ENCODE results near the gene KLHL17.

KLHL17 gene

DNA sequence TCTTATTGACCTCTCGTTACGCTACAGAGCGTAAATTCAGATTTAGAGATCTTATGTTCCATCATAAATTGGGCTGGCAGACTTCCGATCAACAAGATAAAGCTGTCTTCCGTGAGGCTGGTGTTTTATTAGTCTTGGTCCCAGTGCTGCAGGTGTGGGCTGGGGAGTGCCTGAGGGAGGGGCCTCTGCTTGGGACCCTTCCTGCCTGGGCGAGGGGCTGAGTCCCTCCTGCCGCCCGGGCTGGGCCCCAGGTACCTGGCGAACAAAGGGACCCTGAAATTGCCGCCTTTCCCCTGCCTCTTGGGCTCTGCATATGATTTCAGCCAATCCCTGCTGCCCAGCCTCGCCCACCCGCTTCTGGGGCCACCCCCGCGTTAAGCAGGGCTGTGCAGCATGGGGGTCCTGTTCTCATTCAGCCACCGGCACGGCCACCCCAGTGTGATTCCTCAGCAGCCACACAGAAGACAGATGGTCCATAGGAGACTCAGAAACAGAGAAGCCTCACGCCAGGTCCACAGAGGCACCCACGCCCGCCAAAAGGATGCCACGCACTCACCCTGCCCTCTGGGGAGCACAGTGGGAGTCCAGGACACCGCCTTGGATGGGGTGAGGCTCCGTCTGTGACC is 42.8 kb upstream of the KLHL17 start:
- no peak for DNase-seq
- no peak for TF ChIP-seq GATA1 (IDR thresholded peaks at IDR 0.05; ENCODE audit: low read depth, low read length)
- TF ChIP-seq POLR2A (IDR thresholded peaks at IDR 0.05; ENCODE audit: low read length) = no peak

DNA sequence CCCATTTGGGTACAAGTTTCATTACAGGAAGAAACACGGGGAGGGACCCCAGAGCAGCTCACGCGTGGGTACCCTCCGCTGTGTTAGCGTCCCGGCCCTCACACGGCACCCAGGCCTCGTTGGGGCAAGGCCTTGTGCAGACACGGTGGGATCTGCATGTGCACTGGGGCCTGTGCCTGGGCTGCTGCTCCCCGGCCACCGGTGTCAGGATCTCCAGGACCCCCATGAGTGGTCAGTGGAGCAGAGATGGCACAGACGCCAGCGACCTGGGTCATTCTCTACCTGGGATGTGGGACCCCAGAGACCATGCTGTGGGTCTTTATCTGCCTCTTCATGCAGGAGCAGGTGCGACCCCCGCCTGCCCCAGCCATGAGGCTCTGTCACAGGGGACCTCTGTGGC is 42.0 kb upstream of the KLHL17 start:
- DNase-seq = no peak
- no peak for TF ChIP-seq POLR2A (IDR thresholded peaks at IDR 0.05; ENCODE audit: low read length)
- no peak for TF ChIP-seq GATA1 (IDR thresholded peaks at IDR 0.05; ENCODE audit: low read depth, low read length)

DNA sequence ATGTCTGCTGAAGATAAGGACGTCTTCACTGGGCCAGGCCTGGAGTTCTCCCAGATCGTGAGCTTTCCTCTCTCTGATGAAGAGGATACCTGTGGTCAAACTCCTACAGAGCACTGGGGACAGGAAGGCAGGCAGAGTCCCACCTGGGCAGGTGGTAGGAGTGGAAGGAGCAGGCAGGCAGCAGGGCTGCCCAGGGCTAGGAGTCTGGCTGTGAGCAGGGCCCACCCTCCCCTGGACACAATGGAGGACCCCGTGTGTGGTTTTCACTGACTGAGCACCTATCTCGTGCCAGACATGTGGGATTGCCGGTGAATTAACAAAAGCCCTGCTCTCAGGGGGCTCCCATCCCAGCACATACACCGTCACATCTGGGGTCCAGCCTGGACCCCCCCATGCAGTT is 41.5 kb upstream of the KLHL17 start:
- TF ChIP-seq GATA1 (IDR thresholded peaks at IDR 0.05; ENCODE audit: low read depth, low read length) (no peak), POLR2A (IDR thresholded peaks at IDR 0.05; ENCODE audit: low read length) (no peak)
- no peak for DNase-seq

DNA sequence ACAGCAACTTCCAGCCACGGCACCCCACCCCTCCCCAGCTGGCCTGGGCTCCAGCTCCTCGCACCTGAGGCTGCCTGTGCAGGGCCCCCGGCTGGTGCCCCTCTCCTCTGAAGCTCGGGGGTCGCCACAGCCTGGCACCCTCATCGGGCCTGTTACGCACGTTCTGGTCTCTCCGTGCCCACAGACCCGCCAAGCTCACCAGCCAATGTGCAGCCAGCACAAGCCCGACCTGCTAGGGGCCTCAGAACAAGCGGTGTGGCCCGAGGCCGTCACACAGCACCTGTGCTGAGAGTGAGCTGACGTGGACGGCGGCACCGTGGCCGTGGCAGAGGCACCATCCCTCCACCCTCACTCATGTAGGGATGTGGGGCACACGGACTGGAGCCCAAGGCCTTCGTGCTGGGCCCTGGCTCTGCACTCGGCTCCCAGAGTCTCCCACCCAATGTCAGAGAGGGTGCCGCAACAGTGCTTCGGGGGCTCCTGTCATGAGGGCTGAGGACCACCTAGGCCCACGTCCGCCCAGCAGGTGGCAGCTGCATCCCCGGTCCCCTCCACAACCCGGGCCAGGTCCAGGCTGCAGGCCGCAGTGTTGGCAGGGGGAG is 41.0 kb upstream of the KLHL17 start:
- no peak for TF ChIP-seq POLR2A (IDR thresholded peaks at IDR 0.05; ENCODE audit: low read length)
- no peak for TF ChIP-seq GATA1 (IDR thresholded peaks at IDR 0.05; ENCODE audit: low read depth, low read length)

DNA sequence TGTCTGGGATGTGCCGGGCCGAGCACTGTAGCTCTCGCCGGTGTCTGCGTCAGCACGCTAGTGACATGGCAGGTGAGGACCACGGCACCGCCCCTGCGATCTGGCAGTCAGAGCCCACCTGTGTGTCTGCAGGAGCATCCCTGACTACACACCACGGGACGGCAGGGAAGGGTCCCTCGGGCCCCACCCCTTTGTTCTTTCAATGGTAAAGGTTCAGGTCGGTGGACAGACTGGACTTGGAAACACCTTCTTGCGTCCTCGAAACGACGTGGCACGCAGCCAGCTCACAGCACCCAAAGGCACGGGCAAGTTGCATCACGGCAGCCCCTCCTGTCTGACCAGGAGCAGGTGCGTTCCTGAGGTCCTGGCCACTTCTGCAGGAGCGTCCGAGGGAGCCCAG is 40.4 kb upstream of the KLHL17 start:
- TF ChIP-seq GATA1 (IDR thresholded peaks at IDR 0.05; ENCODE audit: low read depth, low read length) (no peak), POLR2A (IDR thresholded peaks at IDR 0.05; ENCODE audit: low read length) (no peak)
- DNase-seq = no peak

More for the DNA sequence above, 41.0 kb upstream of the KLHL17 start:
- DNase-seq = no peak

DNA sequence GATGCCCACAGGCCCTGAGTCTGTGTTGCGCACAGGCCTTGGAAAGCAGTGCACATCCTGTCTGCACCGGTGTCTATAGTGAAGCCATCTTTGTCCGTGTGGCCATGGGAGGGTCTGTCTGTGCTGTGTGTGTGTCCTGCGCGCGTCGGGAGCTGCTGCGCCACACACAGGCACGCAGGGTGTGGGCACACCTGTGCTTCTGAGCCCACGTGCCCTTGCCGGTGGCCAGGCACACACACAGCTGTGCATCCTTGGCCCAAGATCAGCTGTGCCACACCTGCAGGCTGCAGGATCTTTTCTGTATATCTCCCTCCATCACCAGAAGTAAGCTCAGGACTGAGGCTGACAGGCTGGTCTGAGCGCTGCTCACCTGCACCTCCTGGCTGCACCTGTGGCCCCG is 39.9 kb upstream of the KLHL17 start:
- TF ChIP-seq GATA1 (IDR thresholded peaks at IDR 0.05; ENCODE audit: low read depth, low read length) (no peak), POLR2A (IDR thresholded peaks at IDR 0.05; ENCODE audit: low read length) (no peak)
- DNase-seq = no peak

DNA sequence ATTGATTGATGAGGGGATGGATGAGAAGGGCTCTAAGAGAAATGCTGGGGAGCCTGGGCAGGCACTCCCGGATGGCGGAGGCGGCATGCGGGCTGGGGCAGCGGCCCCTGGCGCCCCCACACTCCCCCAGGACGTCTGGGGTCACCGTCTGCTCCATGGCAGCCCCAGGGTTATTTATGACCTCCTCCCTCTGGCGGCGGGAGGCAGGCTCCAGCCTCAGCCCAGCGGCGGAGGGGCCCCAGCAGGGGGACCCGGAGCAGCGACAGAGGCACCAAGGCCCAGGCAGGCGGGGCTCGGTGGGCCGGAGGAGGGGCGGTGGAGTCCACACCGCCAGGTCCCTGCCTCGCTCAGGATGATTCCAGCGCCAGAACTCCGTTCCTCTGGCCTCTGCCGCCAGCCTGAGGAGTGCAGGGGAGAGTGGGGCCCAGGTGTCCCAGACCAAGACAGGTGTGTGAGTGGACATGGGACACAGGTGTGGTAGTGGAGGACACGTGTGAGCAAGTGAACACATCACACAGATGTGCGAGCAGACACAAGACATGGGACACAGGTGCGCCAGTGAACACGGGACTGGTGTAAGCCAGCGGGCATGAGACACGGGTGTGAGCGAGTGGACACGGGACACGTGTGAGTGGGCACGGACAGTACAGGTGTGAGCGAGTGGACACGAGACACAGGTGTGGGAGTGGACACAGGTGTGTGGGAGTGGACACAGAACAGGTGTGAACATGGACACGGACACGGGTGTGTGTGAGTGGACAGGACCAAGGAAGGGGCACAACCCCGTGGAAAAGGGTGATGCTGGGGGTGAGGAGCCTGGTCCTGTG is 39.2 kb upstream of the KLHL17 start:
- DNase-seq = peak; percentile 38 to 46
- TF ChIP-seq GATA1 (IDR thresholded peaks at IDR 0.05; ENCODE audit: low read depth, low read length) (no peak), POLR2A (IDR thresholded peaks at IDR 0.05; ENCODE audit: low read length) (no peak)

DNA sequence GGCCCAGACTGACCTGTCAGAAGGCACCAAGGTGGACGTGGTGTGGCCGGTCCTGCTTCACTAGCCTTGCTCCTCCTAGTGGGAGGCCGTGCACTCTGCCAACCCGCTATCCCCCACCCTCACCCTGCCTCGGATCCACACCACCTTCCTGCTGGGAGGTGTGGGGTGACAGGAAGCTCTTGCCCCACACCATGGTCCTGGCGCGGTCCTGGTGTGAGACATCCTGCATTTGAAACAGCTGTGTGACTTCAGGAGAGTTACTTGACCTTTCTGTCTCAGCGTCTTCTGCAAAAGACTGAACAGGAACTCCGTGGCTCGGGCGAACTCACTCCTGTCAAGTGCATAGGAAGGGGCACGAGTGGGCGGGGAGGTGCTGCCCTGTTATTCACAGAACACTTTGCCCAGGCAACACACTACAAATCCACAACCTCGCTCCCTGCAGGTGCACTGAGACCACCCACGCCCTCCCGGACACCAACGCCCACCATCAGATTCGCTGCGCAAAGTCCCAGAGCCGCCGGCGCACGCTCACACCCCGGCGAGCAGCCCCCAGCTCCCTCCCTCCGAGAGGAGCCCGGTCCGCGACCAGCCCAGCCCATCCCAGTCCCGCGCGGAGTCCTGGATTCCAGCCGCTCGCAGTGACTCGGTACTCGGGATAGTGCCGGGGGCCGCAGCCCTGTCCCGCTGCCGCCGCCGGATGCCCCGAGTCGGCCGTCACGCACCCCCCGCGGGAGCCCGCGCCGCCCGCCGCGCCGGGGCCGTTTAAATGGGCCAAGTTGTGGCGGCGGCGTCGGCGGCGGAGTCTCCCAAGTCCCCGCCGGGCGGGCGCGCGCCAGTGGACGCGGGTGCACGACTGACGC is 37.0 kb upstream of the KLHL17 start, which contains the start of gene SAMD11:
TSS of gene SAMD11 (plus strand) at position 793 of the 860 bp plus-strand sequence. CDS start 509 bp downstream, outside the sequence.
- DNase-seq = peak; percentile 44 to 55
- no peak for TF ChIP-seq GATA1 (IDR thresholded peaks at IDR 0.05; ENCODE audit: low read depth, low read length)
- TF ChIP-seq POLR2A (IDR thresholded peaks at IDR 0.05; ENCODE audit: low read length) = no peak

DNA sequence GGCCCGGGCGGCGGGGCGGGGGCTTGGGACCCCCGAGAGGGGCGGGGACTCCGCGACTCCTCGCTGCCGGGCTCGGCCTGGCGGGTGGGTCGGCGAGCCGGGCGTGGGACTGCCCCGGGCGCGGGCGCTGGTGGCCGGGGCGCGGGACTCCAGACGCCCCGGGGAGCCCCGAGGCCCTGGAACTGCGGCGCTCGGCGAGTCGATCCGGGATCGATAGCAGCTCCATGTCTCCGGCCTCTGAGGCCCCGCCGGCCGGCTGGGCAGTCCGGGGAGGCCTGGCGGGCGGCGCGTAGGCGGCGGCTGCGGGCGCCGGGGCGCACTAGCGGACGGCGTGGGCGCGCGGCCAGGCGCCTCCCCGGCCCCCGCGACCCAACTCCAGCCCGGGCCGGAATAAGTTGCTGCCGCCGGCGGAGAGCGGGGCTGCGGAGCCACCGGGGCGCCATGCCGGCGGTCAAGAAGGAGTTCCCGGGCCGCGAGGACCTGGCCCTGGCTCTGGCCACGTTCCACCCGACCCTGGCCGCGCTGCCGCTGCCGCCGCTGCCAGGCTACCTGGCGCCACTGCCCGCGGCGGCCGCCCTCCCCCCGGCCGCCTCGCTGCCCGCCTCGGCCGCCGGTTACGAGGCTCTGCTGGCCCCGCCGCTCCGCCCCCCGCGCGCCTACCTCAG is 36.3 kb upstream of the KLHL17 start:
- no peak for TF ChIP-seq POLR2A (IDR thresholded peaks at IDR 0.05; ENCODE audit: low read length)
- no peak for TF ChIP-seq GATA1 (IDR thresholded peaks at IDR 0.05; ENCODE audit: low read depth, low read length)
- DNase-seq = no peak

DNA sequence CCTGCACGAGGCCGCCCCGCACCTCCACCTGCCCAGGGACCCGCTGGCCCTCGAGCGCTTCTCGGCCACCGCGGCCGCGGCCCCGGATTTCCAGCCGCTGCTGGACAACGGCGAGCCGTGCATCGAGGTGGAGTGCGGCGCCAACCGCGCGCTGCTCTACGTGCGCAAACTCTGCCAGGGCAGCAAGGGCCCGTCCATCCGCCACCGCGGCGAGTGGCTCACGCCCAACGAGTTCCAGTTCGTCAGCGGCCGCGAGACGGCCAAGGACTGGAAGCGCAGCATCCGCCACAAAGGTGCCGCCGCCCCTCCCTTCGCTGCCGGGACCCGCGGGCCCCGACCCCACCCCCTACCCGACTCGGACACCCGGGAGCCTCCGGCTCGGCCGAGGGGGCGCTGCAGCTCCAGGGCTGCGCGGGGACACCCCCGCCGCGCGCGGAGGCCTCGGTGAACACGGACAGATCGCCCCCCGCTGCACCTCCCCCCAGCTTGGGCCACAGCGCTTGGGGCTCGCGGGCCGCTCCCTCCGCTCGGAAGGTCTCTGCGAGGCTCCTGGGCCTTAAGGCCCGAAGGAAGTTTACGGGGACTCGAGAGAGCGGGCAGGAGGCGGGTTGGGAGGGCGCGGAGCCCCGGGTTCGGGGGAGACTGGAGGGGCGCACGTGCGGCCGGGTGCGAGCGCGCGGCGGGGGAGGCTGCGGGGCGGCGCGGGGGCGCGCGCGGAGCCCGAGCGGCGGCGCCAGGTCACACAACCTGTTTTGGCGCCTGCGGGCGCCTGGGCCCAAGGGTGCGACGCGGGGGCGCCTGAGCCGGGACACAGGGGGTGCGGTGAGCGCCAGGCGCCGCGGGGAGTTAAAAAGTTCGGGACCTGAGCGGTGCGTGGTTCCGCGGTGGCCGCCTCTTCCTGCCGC is 35.5 kb upstream of the KLHL17 start:
- TF ChIP-seq POLR2A (IDR thresholded peaks at IDR 0.05; ENCODE audit: low read length) (no peak), GATA1 (IDR thresholded peaks at IDR 0.05; ENCODE audit: low read depth, low read length) (no peak)
- DNase-seq = no peak

DNA sequence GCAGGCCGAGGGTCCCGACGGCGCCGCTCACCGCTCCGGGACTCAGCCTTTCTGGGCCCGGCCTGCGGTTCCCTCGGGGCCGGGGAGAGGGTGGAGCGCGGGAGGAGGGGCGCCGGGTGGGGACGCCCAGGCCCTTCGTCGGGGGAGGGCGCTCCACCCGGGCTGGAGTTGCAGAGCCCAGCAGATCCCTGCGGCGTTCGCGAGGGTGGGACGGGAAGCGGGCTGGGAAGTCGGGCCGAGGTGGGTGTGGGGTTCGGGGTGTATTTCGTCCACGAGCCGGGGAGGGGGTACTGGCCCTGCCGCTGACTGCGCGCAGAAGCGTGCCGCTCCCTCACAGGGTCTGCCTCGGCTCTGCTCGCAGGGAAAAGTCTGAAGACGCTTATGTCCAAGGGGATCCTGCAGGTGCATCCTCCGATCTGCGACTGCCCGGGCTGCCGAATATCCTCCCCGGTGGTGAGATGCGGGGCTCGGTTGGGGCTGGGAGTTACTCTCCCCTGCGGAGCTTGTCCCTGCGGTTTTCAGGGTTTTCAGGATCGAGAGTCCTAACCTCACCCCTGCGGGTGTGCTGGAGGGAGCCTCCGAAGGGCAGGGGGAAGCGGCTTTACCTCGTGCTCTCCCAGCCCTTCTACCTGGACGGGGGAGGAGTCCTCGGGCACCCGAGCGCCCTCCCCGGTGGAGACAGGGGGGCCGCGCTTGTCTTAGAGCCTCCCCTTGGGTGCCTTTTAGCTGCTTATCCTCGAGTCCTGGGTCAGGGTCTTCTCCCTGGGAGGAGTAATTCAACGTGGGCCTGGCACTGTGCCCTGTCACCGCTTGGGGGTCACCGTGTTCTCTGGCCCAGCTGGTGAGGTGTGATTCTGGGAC is 34.6 kb upstream of the KLHL17 start:
- no peak for TF ChIP-seq POLR2A (IDR thresholded peaks at IDR 0.05; ENCODE audit: low read length)
- no peak for TF ChIP-seq GATA1 (IDR thresholded peaks at IDR 0.05; ENCODE audit: low read depth, low read length)
- DNase-seq = no peak

Data from erythroblast (primary cell).